SK-N-SH (cell line): ENCODE results near the gene MBD2.

ENCODE experiments used
- CTCF ChIP-seq: fragments of 200-600 bp; sonication (generic); IDR thresholded peaks from 2 replicates; pipeline ENCODE4 v1.6.1; 2017; ENCODE audit warnings: antibody characterized with exemption, mild to moderate bottlenecking, moderate library complexity
- ELF1 ChIP-seq: IDR thresholded peaks from 2 replicates; pipeline ENCODE4 v1.4.0; 2012
- EP300 ChIP-seq, 2 experiments: IDR thresholded peaks; 2 replicates each; pipeline versions ENCODE4 v1.4.0 to v1.6.1; 2012; ENCODE audit warnings: borderline replicate concordance in 1 of 2, low read depth in 1 of 2, low read length in 1 of 2
- MAX ChIP-seq: IDR thresholded peaks from 2 replicates; pipeline ENCODE4 v1.4.0; 2012; ENCODE audit warnings: low read depth
- MEF2A ChIP-seq: IDR thresholded peaks from 2 replicates; pipeline ENCODE4 v1.4.0; 2012; ENCODE audit warnings: low read depth, borderline replicate concordance
- NRF1 ChIP-seq: IDR thresholded peaks from 2 replicates; pipeline ENCODE4 v1.6.1; 2012; ENCODE audit warnings: low read depth, mild to moderate bottlenecking, low read length
- POLR2AphosphoS5 ChIP-seq: IDR thresholded peaks from 2 replicates; pipeline ENCODE4 v1.6.1; 2012; ENCODE audit warnings: low read depth, low read length
- RAD21 ChIP-seq: IDR thresholded peaks from 2 replicates; pipeline ENCODE4 v1.6.1; 2012; ENCODE audit warnings: mild to moderate bottlenecking, low read length
- REST ChIP-seq: IDR thresholded peaks from 2 replicates; pipeline ENCODE4 v1.6.1; 2012; ENCODE audit warnings: mild to moderate bottlenecking, low read depth, low read length, moderate library complexity
- RXRA ChIP-seq: IDR thresholded peaks from 2 replicates; pipeline ENCODE4 v1.4.0; 2012; ENCODE audit warnings: low read depth, mild to moderate bottlenecking, borderline replicate concordance
- SMC3 ChIP-seq: IDR thresholded peaks from 2 replicates; pipeline ENCODE4 v1.6.1; 2012; ENCODE audit warnings: low read depth, low read length, improper control_type of control experiment
- TCF12 ChIP-seq: IDR thresholded peaks from 2 replicates; pipeline ENCODE4 v1.4.0; 2012

- TF ChIP-seq CTCF: no peak
- TF ChIP-seq NRF1: no peak
- no peak for TF ChIP-seq MEF2A
- no peak for TF ChIP-seq EP300 (IDR thresholded peaks at IDR 0.05; ENCODE audit: borderline replicate concordance in 1 of 2, low read depth in 1 of 2, low read length in 1 of 2)
- TF ChIP-seq SMC3: no peak
- no peak for TF ChIP-seq RXRA
- no peak for TF ChIP-seq RAD21
- no peak for TF ChIP-seq TCF12
- TF ChIP-seq POLR2AphosphoS5: no peak
- no peak for TF ChIP-seq ELF1
- no peak for TF ChIP-seq REST
- no peak for TF ChIP-seq MAX
Measured at GRCh38 chr18:54268751-54269150, 44.3 kb upstream of the MBD2 start.
